ENCODE results near the gene SLAIN1. TPM values are rescaled to one million over a fixed set of nuclear protein-coding genes. Genes with fewer than 3 reads are reported as not detected.
A peak's percentile ranks its signal among the peaks of the same experiment; 100 is the strongest.

Gene SLAIN1
- total RNA-seq, 1 experiment from 2014 or later: 15.0 TPM

DNA sequence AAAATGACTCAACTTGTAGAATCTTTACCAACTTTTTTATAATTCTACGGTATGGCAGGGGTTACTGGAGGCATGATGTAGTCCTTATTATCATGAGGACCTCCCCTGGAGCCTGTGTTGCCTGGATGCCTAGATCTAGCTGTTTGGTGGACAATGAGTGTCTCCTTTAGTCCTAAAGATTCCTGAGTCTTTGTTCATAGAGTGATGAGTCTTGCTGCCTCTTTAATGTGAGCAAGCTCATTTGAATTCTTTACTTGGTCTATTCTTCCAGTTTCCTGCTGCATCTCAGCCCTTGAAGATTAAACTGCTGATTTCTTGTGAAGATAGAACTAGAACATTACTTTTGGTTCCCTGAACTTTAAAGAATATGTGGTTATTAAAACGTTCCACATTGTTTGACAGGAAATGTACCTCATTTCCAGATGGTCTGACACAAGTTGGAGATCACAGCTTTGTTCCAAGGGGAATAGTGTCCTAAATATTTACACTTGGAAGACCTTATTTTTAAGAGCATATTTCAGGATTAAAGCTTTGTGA lies 51.9 kb downstream of the SLAIN1 start:
- no peak for DNase-seq (ENCODE audit: extremely low read depth, low read depth)

DNA sequence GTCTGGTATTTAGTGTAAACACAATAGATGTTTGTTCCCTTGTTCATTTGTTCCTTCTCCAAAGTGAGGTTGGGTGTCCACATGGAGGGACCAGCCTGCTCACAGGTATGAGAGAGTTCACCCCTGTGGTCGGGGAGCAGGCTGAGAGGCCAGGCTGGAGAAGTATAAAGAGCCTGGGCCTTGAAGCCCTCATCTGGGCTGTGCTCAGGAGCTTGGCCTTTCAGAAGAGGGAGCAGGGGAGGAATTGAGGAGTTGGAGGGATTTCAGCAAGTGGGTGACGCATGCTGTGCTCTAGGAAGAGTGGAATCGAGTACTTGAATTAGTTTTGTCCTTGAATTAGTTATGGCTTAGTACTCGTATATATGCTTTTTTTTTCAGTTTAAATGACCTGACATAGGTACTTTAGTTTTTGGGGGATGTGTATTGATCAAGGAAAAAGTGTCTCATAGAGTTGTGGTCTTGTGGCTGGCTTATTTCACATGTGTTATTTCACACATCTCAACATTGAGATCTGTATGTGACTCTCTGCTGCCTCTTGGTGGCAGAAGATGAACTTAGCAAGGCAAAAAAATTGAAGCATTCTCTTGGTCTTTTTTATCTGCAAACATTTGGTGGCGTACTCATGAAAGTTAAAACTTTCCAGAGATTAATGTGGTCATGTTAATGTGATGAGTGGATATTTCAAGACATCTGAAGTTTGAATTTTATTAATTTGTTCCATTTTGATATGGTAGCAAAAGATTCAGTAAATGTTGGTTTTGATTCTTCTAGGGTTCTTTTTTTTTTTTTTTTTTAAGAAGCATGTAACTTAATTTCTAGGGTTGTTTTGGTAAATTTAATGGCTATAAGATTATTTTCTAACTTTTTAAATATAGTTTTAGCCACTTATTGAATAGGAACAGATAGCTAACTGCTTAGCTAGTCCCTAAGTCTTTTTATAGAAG lies 54.3 kb downstream of the SLAIN1 start:
- peak; percentile 60 for DNase-seq (ENCODE audit: extremely low read depth, low read depth)

DNA sequence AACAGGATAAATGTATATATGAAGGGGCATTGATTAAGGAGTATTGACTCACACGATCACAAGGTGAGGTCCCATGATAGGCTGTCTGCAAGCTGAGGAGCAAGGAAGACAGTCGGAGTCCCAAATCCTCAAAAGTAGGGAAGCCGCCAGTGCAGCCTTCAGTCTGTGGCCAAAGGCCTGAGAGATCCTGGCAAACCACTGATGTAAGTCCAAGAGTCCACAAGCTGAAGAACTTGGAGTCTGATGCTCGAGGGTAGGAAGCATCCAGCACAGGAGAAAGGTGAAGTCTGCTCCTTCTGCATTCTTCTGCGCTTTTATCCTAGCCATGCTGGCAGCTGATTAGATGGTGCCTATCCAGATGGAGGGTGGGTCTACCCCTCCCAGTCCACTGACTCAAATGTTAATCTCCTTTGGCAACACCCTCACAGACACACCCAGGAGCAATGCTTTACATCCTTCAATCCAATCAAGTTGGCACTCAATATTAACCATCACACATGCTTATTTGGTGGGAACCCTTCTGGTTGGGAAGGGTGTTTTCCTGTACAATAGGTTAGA lies 55.1 kb downstream of the SLAIN1 start:
- DNase-seq (ENCODE audit: extremely low read depth, low read depth): no peak

DNA sequence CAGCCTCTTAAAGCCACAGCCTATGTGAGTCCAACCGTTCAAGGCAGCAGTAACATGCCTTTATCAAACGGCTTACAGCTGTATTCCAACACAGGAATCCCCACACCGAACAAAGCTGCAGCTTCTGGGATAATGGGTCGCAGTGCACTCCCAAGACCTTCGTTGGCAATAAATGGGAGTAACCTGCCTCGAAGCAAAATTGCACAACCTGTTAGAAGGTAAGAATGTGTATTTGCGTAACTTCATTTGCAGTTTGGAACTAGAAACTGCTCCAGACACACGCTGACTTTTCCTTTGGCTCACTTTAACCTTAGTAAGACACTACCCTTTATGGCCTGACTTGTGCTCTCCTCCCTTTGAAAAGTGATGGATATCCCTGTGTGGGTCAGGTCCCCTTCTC lies 63.4 kb downstream of the SLAIN1 start:
- DNase-seq (ENCODE audit: extremely low read depth, low read depth): no peak

DNA sequence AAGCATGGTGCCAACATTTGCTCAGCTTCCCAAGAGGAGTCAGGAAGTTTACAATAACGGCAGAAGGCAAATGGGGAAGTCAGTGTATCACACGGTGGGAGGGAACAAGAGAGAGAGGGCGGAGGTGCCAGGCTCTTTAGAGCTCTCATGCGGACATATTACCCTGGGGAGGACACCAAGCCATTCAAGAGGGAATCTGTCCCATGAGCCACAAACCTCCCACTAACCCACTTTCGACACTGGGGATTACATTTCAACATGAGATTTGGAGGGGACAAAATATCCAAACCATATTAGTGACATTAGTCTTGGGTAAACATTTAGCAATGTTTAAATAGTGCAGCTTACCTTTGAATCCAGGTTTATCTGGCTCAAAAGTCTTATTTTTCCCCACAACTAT lies 69.9 kb downstream of the SLAIN1 start:
- DNase-seq (ENCODE audit: extremely low read depth, low read depth): no peak

DNA sequence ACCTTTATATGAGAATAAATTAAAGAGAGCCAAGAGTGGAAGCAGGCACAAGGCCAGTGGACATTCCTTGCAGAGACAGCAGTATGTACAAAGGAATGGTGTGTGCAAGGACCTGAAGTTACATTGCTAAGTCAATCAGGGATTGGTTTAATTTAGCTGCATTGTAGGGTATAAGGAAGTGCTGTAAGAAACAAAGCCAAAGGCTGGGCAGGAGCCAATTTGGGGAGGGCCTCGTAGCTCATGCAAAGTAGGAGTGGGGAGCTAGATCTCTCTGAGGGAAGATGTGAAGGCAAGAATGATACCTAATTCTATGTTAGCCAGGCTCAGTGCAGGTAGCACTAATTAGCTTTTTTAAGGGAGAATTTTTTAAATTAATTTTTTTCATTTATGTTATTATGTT lies 76.7 kb downstream of the SLAIN1 start:
- DNase-seq (ENCODE audit: extremely low read depth, low read depth): no peak

DNA sequence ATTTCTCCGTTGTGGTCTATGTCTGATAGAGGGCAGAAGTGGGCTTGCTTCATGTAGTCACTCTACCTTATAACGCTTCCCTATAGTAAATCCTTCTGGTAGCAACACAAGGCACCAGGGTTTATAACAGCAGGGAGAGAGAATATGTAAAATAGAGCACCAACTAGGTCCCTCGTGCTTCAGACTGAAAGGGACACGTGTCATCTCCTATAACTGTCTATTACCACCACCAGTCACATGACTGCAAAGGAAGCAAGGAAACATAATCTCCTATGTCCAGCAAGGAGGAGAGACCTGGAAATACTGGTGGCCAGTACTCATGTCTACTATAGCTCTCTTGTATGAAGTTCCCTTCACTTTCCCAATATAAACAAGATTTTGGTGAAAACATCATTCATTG lies 79.2 kb downstream of the SLAIN1 start:
- DNase-seq (ENCODE audit: extremely low read depth, low read depth): no peak

DNA sequence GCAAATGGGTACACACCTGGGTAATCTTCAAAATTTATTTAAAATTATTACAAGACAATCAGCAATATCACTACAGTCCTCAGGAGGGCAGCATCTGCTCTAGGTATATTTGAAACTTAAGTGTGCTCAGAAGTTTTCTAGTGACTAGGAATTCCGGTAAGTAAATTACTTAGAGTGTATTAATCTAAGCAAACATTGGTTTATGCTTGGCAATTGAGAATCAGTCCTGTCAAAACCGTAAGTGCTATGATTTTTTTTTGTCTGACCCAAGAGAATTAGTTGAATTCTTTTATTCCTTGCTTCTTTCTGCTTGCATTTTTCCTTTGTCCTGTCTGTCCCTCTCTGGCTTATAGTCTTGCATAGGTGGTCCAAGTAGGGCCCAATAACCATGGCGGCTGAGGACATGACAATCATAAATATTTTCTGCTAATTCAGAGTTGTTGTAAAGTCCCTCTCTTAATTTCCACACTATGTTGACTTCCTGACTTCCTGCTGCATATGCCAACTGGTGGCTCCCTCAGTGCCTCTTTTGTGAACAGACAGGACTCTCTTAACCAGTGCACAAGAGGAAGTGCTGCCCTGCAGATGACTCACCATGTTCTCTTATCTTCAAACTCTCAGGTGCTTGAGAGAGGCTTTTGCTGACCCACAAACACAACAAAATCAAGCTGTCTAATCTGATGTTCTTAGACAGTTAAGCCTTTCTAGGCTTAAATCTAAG lies 82.2 kb downstream of the SLAIN1 start:
- peak; percentile 53 for DNase-seq (ENCODE audit: extremely low read depth, low read depth)

DNA sequence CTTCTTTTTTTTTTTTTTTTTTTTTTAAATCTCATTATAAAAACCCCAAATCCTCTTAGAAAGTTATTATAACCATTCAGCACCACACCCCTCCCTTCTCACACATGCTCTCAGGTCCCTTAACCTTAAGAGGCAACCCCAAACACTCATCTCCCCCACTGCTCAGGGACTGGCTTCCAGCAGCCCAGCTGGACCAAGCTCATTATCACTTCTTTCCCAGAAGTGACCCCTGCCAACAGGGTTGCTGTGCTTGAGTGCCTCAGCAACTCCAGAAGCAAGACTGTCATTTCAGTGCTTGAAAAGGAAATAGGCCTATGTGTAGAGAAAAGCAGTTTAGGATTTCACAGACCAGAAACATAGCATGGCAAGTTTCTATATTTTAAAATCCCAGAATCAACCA lies 84.3 kb downstream of the SLAIN1 start:
- no peak for DNase-seq (ENCODE audit: extremely low read depth, low read depth)

DNA sequence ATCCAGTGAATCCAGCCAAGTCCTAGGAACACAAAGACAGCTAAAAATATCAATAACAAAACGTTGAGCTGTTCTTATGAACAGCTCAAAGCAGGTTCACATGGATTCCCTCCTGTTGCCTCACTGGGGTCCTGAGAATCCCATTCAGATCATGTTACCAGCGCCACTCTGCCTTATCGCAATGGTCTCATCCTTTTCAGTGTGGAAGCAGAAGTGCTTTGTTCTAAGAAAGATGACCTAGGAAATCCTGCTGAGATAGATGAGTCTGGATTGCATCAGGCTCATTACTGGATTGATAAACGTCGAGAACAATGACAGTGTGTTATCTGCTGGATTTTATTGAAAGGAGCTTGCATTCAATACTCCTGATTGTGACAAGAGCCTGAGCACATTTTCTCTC lies 87.0 kb downstream of the SLAIN1 start:
- DNase-seq (ENCODE audit: extremely low read depth, low read depth): no peak

DNA sequence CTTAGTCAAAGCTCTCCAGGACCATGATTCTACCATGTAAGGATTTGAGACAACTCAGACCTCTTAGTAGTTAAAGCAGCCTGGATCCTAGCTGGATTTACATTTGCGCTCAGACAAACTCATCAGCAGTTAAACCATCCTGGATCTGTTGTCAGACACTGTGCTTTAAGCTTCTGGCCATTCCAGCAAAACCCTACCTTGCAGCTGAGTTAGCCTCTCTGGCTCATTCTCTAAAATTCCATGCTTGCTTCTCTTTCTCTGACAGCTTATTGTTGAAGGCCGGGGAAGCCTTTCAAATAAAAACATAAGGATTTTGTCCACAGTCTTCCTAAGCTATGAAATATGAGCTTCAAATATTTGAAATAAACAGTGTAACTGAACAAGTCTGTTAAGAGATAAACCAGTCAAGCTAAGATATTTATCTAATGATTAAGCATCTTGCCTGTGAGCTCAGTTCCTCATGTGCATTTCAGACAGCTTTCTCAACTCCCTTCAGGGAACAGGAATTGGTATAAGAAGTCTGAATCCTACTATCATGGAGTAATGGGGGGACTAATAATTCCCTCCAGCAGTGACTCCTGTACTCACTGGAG lies 89.3 kb downstream of the SLAIN1 start:
- DNase-seq (ENCODE audit: extremely low read depth, low read depth): no peak

DNA sequence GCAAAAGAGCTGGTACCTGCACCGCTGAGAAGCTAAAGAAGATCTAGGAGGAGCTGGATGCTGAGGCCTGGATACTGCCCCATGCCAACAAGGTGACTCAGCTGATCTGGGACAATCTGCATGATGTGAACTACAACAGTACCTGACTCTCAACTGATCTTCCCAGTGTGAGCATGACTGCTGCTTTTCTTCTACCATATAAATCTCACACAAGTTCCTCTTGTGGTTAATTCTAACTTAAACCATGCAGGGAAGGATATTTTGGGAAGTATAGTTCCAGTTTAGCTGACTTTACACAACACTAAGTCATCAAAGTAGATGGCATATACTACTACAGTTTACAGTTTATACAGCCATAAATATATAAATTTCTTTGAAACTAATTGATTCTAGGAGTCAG lies 91.9 kb downstream of the SLAIN1 start:
- no peak for DNase-seq (ENCODE audit: extremely low read depth, low read depth)

DNA sequence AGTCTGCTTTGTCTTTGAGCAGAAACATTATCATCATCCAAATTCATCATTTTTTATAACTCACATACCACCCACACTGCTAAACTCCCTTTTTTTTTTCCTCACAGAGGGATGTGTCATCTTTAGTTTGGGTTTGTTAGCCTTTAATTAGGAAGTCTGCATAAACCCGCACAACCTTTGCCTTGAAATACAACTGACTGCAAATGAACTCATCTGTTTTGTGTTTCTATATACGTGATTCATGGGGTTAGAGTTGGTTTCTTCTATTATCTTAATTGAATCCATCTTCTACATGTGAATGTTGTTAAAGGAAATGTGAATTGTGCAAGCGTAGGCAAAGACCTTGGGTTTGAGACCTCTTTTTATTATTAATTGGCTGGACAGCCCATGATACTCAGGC lies 102.7 kb downstream of the SLAIN1 start:
- no peak for DNase-seq (ENCODE audit: extremely low read depth, low read depth)

DNA sequence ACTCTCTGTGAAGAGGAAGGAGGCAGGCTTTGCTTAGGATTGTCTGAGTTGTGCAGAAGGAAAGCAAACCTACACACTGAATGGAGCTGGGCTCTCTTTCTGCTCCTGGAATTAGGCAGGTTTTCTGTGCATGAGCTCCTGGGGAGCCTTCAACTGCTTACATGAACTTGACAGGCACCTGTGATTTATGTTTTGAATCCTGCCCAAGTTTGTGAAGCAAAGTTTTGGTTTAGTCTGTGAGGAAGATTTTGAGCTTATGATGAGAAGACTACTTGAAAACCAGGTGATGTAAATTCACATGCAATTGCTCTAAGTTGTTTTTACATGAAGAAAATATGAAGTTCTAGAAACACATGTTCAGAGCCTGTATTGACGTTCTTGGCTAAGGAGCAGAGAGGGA lies 109.0 kb downstream of the SLAIN1 start:
- no peak for DNase-seq (ENCODE audit: extremely low read depth, low read depth)

DNA sequence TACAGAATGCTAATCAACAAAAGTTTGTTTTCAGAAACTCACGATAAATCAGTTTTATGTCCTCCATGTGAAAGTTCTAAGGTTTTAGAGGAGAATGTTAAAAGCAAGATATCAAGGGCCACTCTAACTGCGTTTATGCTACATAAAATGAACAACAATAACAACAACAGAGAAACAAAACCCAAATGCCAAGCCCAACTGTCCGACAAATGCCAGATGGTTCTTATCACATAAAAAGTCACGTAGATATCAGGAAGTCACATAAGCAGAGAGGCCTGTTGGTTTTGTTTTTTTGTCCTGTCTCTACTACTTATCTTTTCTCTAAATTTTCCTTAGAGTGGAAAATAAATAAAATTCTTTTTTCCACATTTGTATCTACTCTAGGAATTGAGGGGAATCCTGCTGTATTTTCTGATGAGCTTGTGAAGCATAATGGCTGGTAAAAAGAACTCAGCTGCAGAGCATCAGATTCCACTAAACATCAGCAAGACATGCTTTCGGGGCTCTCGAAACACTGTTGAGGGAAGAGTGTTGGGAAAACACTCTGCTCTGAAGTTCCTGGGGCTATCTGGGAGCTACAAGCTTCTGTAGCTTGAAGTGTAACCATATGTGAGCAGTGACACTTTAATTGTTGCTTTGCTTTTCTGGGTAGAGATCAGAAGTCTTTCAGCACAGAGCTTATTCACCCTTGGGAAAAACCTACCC lies 110.1 kb downstream of the SLAIN1 start:
- DNase-seq (ENCODE audit: extremely low read depth, low read depth): no peak

DNA sequence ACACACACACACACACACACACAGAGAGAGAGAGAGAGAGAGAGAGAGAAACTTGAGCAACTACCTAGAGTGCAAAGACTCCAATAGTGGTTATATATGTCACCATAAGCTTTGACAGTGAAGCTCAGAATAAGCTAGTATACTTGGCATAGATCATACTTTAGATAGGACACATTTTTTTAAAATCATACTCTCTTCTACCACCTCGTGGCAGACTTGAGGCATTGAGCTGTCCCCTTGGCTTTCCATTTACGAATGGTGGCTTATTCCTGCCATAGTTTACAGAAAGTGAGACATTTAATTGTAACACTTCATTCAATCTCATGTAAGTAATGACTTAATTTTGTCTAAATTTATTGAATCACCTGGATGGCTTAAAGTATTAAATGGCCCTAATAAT lies 112.9 kb downstream of the SLAIN1 start:
- peak; percentile 22 for DNase-seq (ENCODE audit: extremely low read depth, low read depth)

DNA sequence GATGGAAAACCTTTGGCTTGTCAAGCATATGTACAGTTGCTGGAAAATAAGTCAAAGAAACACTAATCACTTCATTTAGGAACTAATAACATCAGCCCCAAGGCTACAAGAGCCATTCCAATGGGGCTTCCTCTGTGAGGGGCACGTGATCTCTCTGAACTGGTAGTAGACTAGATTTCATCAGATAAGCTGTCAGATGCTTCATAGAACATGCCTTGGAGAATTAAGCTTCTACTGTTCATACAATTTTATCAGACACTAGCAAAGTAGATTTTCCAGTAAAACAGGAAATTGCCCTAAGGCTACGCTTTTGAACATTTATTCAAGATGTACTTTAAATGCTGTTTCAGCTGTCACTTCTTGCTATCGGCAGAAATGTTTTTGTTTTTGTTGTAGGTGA lies 113.4 kb downstream of the SLAIN1 start:
- no peak for DNase-seq (ENCODE audit: extremely low read depth, low read depth)

DNA sequence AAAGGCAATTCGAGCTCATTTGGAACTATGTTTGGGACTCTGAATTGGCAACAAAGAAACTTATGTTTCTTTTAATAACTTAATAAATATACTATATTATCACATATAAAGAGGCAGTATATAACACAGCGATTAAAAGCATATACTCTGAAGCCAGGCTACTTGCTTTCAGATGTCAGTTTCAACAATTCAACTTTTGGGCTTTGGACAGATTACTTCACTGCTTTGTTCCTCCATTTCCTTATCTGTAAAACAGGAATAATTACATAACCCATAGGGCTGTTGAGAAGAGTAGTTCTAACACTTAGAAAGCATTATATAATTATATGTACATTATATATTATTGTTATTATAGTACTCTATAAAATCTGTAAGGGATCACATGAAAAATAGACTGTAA lies 113.9 kb downstream of the SLAIN1 start:
- DNase-seq (ENCODE audit: extremely low read depth, low read depth): no peak

DNA sequence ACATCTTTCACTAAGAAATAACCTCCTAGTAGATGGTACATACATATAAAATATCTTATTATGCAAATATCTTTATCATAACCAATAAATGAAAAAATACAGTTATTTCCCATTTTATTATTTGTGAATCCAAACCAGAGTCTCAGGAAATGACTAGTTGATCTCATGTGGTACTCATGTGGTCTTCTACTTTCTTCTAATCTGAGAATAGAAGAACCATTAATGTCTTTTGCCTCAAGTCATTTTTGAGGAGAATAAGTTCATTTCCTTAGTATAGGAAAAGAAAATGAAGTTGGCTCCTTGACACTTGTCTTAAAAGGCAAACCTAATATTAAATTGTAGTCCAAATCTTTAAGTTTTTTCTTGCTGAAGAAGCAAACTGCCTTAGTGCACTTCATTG lies 114.5 kb downstream of the SLAIN1 start:
- DNase-seq (ENCODE audit: extremely low read depth, low read depth): no peak
